T-helper 2 cell treated with Interferon-gamma antibody and Interleukin-4, amounts not matched to agents 5 μg/mL and 100 μg/mL, for 36 hours (primary cell): ENCODE results near the gene ATP8B2.
"Not testable (repeated sequence)": the region's sequence is repeated elsewhere in the genome, so short reads cannot be mapped to it uniquely, and the experiment has no call there.

ENCODE experiments used
- DNase-seq: peaks from one replicate; pipeline ENCODE4 v3.0.0; 2021; ENCODE audit warnings: low spot score
- H3K27ac Mint-ChIP-seq: one replicate; pipeline ENCODE4 v1.8.0; 2021; ENCODE audit warnings: mild to moderate bottlenecking, mixed read lengths
- H3K27me3 Mint-ChIP-seq: one replicate; pipeline ENCODE4 v1.8.0; 2021; ENCODE audit warnings: low read depth, mixed read lengths
- H3K36me3 Mint-ChIP-seq: one replicate; pipeline ENCODE4 v1.8.0; 2021; ENCODE audit warnings: low read depth, mixed read lengths
- H3K4me1 Mint-ChIP-seq: one replicate; pipeline ENCODE4 v1.8.0; 2021; ENCODE audit warnings: low read depth, mixed read lengths
- H3K4me3 Mint-ChIP-seq: one replicate; pipeline ENCODE4 v1.8.0; 2022; ENCODE audit warnings: mild to moderate bottlenecking, moderate library complexity, mixed read lengths
- H3K9me3 Mint-ChIP-seq: one replicate; pipeline ENCODE4 v1.8.0; 2021; ENCODE audit warnings: mixed read lengths

ATP8B2 gene

GRCh38 chr1:154346276-154346917 is 21.1 kb downstream of the ATP8B2 start:
- no peaks in the 10 kb centered on the region for H3K9me3 Mint-ChIP-seq
- H3K4me3 Mint-ChIP-seq = no peak overlapping the region
- no peaks in the 10 kb centered on the region for H3K27me3 Mint-ChIP-seq
- H3K36me3 Mint-ChIP-seq = peaks cover 77% of the 10 kb centered on the region
- DNase-seq = no peak
- H3K27ac Mint-ChIP-seq = no peak overlapping the region
- peaks cover 44% of the 10 kb centered on the region for H3K4me1 Mint-ChIP-seq

- Mint-ChIP-seq H3K36me3 (peaks cover 70% of the 10 kb centered on the region), H3K4me1 (peaks cover 40% of the 10 kb centered on the region), H3K9me3 (no peaks in the 10 kb centered on the region), H3K27ac (no peak overlapping the region), H3K4me3 (no peak overlapping the region), H3K27me3 (no peaks in the 10 kb centered on the region)
- no peak for DNase-seq
Measured at GRCh38 chr1:154347961-154348360, 22.6 kb downstream of the ATP8B2 start.

- no peak overlapping the region for H3K27ac Mint-ChIP-seq
- H3K4me3 Mint-ChIP-seq = no peak overlapping the region
- DNase-seq = no peak
- H3K36me3 Mint-ChIP-seq = peaks cover 64% of the 10 kb centered on the region
- no peaks in the 10 kb centered on the region for H3K27me3 Mint-ChIP-seq
- peaks cover 40% of the 10 kb centered on the region for H3K4me1 Mint-ChIP-seq
- H3K9me3 Mint-ChIP-seq = no peaks in the 10 kb centered on the region
Measured at GRCh38 chr1:154348429-154349076, 23.2 kb downstream of the ATP8B2 start.

GRCh38 chr1:154349121-154349520 is 23.8 kb downstream of the ATP8B2 start:
- H3K4me1 Mint-ChIP-seq = peaks cover 40% of the 10 kb centered on the region
- H3K27ac Mint-ChIP-seq = no peak overlapping the region
- H3K36me3 Mint-ChIP-seq = peaks cover 59% of the 10 kb centered on the region
- no peak overlapping the region for H3K4me3 Mint-ChIP-seq
- no peak for DNase-seq
- H3K27me3 Mint-ChIP-seq = no peaks in the 10 kb centered on the region
- H3K9me3 Mint-ChIP-seq = no peaks in the 10 kb centered on the region

- no peak overlapping the region for H3K27ac Mint-ChIP-seq
- no peak overlapping the region for H3K4me3 Mint-ChIP-seq
- H3K4me1 Mint-ChIP-seq = peaks cover 33% of the 10 kb centered on the region
- no peaks in the 10 kb centered on the region for H3K27me3 Mint-ChIP-seq
- H3K36me3 Mint-ChIP-seq = peaks cover 47% of the 10 kb centered on the region
- DNase-seq = no peak
- H3K9me3 Mint-ChIP-seq = no peaks in the 10 kb centered on the region
Measured at GRCh38 chr1:154350383-154350782, 25.1 kb downstream of the ATP8B2 start.

- peak overlapping the region; percentile 9 for H3K27ac Mint-ChIP-seq
- DNase-seq = no peak
- H3K4me3 Mint-ChIP-seq = peak overlapping the region; percentile 21
- no peaks in the 10 kb centered on the region for H3K9me3 Mint-ChIP-seq
- H3K36me3 Mint-ChIP-seq = peaks cover 40% of the 10 kb centered on the region
- H3K4me1 Mint-ChIP-seq = peaks cover 28% of the 10 kb centered on the region
- H3K27me3 Mint-ChIP-seq = no peaks in the 10 kb centered on the region
Measured at GRCh38 chr1:154351363-154352068, 26.2 kb downstream of the ATP8B2 start.

- DNase-seq = no peak
- H3K36me3 Mint-ChIP-seq = peaks cover 36% of the 10 kb centered on the region
- H3K4me1 Mint-ChIP-seq = peaks cover 27% of the 10 kb centered on the region
- no peaks in the 10 kb centered on the region for H3K9me3 Mint-ChIP-seq
- peak overlapping the region; percentile 85 for H3K27ac Mint-ChIP-seq
- peak overlapping the region; percentile 76 for H3K4me3 Mint-ChIP-seq
- no peaks in the 10 kb centered on the region for H3K27me3 Mint-ChIP-seq
Measured at GRCh38 chr1:154352245-154352580, 26.9 kb downstream of the ATP8B2 start.

- peaks cover 32% of the 10 kb centered on the region for H3K36me3 Mint-ChIP-seq
- H3K9me3 Mint-ChIP-seq = no peaks in the 10 kb centered on the region
- H3K4me1 Mint-ChIP-seq = peaks cover 27% of the 10 kb centered on the region
- peak overlapping the region; percentile 85 for H3K27ac Mint-ChIP-seq
- peak; percentile 49 for DNase-seq
- peak overlapping the region; percentile 76 for H3K4me3 Mint-ChIP-seq
- no peaks in the 10 kb centered on the region for H3K27me3 Mint-ChIP-seq
Measured at GRCh38 chr1:154352581-154353459, 27.5 kb downstream of the ATP8B2 start.

- DNase-seq = peak; percentile 48
- no peaks in the 10 kb centered on the region for H3K9me3 Mint-ChIP-seq
- no peaks in the 10 kb centered on the region for H3K27me3 Mint-ChIP-seq
- H3K4me1 Mint-ChIP-seq = peaks cover 25% of the 10 kb centered on the region
- peak overlapping the region; percentile 76 for H3K4me3 Mint-ChIP-seq
- peak overlapping the region; percentile 85 for H3K27ac Mint-ChIP-seq
- H3K36me3 Mint-ChIP-seq = peaks cover 26% of the 10 kb centered on the region
Measured at GRCh38 chr1:154353460-154353904, 28.2 kb downstream of the ATP8B2 start.

GRCh38 chr1:154353966-154354365 is 28.6 kb downstream of the ATP8B2 start:
- Mint-ChIP-seq H3K4me3 (peak overlapping the region; percentile 76), H3K9me3 (no peaks in the 10 kb centered on the region), H3K4me1 (peaks cover 25% of the 10 kb centered on the region), H3K27ac (peak overlapping the region; percentile 85), H3K27me3 (no peaks in the 10 kb centered on the region), H3K36me3 (peaks cover 22% of the 10 kb centered on the region)
- no peak for DNase-seq

GRCh38 chr1:154358519-154358918 is 33.2 kb downstream of the ATP8B2 start:
- peaks cover 10% of the 10 kb centered on the region for H3K9me3 Mint-ChIP-seq
- peaks cover 9% of the 10 kb centered on the region for H3K4me1 Mint-ChIP-seq
- H3K36me3 Mint-ChIP-seq = no peaks in the 10 kb centered on the region
- no peak for DNase-seq
- H3K27me3 Mint-ChIP-seq = peaks cover 2% of the 10 kb centered on the region
- no peak overlapping the region for H3K27ac Mint-ChIP-seq
- no peak overlapping the region for H3K4me3 Mint-ChIP-seq

- Mint-ChIP-seq H3K36me3 (no peaks in the 10 kb centered on the region), H3K4me3 (no peak overlapping the region), H3K27ac (no peak overlapping the region), H3K9me3 (peaks cover 10% of the 10 kb centered on the region), H3K4me1 (no peaks in the 10 kb centered on the region), H3K27me3 (peaks cover 2% of the 10 kb centered on the region)
- DNase-seq = no peak
Measured at GRCh38 chr1:154360288-154360687, 35.0 kb downstream of the ATP8B2 start.

- H3K36me3 Mint-ChIP-seq, DNase-seq, H3K4me3 Mint-ChIP-seq, H3K4me1 Mint-ChIP-seq, H3K27me3 Mint-ChIP-seq, H3K27ac Mint-ChIP-seq: not testable (repeated sequence)
- H3K9me3 Mint-ChIP-seq = peaks cover 10% of the 10 kb centered on the region
Measured at GRCh38 chr1:154360881-154361280, 35.6 kb downstream of the ATP8B2 start.
